GM18951 (cell line): ENCODE results near the gene APPBP2.
"Not testable (repeated sequence)": the region's sequence is repeated elsewhere in the genome, so short reads cannot be mapped to it uniquely, and the experiment has no call there.

ENCODE experiments used
- POLR2A ChIP-seq: IDR thresholded peaks from 4 replicates; pipeline ENCODE4 v1.6.1; 2011; ENCODE audit warnings: mild to moderate bottlenecking; ENCODE audit not compliant: insufficient read length, insufficient read depth; ENCODE audit errors: extremely low read depth
- in situ Hi-C: fragments of 300-500 bp; cut with MboI; formaldehyde crosslinking; loops from one replicate; pipeline ENCODE4 v1.12.0; 2022; ENCODE audit warnings: low sequenced_read_pairs, mixed read lengths, inconsistent platforms; ENCODE audit not compliant: unreplicated experiment

The APPBP2 gene

DNA sequence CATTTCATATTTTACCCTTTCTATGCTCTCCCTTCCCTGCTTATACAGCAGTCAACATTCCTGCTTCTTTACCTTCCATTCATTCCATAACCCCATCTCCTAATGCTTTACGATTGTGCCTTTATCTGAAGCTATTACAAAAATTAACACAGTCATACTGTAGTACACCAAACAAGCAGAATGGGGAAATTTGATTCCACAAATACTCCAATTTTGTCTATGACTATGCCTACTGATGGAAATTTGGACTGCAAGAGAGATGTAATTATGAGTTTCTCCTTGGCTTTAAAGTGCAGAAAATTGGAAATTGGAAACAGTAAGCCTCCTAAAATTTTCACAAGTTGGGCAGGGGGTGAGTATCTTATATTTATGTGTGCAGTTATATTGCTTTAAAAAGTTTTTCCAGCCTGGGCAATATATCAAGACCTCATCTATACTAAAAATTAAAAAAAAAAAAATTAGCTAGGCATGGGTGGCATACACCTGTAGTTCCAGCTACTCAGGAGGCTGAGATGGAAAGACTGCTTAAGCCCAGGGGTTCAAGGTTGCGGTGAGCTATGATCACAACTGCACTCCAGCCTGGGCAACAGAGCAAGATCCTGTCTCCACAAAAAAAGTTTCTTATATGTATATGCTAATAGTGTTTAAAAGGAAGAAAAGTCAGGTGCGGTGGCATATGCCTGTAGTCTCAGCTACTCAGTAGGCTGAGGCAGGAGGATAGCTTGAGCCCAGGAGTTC is 3.0 kb downstream of the APPBP2 start:
- TF ChIP-seq POLR2A, result no peak
- in situ Hi-C loops, result no loop called here

DNA sequence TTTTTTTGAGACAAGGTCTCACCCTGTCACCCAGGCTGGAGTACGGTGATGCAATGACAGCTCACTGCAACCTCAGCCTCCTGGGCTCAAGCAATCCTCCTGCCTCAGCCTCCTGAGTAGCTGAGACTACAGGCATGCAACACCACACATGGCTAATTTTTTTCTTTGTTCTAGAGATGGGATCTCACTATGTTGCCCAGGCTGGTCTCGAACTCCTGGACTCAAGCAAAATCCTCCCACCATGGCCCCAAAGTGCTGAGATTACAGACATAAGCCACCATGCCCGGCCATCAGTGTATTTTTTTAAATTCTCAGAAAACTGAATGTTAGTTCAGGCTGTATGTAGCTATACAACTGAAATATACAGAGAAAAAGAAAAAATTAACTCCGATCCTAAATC is 6.2 kb downstream of the APPBP2 start:
- TF ChIP-seq POLR2A, result no peak
- in situ Hi-C loops, result no loop called here

DNA sequence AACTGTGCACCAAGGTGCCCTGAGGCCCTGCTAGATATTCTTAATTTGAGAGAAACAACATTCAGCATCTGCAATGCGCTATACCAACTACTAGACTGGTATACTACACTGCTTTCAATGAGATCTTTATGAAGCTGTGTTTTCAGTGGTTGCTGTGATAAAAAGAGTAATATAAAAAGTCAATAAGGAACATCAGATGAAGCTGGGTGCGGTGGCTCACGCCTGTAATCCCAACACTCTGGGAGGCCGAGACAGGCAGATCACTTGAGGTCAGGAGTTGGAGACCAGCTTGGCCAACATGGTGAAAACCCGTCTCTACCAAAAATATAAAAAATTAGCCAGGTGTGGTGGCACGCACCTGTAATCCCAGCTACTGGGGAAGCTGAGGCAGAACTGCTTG is 10.4 kb downstream of the APPBP2 start:
- in situ Hi-C loops, result not testable (repeated sequence)

DNA sequence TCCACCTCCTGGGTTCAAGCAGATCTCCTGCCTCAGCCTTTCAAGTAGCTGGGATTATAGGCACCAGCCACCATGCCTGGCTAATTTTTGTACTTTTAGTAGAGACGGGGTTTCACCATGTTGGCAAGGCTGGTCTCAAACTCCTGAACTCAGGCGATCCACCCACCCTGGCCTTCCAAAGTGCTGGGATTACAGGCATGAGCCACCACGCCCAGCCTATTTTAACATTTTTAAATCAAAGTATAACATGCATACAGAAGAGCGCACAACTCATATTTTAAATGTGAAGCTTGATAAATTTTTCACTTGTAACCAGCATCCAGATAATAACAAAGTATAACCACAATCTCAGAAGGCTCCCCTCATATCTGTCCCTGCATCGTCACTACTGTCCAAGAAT is 10.8 kb downstream of the APPBP2 start:
- in situ Hi-C loops, result not testable (repeated sequence)

DNA sequence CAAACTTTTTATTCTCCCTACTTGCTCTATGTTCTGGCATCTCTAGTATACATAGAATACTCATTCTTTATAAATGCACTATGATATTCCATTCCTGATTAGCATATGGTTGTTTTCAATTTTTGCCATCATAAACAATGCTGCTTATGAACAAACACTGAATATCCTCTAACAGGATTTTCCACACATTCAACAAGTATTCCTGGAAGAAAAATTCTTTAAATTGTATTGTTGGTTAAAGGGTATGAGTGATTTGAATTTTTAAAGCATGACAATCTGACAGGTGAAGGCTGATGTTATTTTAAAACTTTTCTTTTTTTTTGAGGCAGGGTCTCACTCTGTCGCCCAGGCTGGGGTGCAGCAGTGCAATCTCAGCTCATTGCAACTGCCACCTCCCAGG is 11.5 kb downstream of the APPBP2 start:
- no peak for TF ChIP-seq POLR2A
- in situ Hi-C loops, result no loop called here

DNA sequence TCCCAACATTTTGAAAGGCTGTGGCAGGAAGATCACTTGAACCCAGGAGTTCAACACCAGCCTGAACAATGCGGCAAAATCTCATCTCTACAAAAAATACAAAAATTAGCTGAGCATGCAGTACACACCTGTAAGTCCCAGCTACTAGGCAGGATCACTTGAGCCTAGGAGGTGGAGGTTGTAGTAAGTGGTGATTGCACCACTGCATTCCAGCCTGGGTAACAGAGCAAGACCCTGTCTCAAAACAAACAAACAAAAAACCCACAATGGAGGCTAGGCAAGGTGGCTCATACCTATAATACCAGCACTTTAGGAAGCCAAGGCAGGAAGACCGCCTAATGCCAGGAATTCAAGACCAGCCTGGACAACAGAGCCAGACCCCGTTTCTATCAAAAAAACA is 12.0 kb downstream of the APPBP2 start:
- in situ Hi-C loops, result no loop called here
- TF ChIP-seq POLR2A, result no peak

DNA sequence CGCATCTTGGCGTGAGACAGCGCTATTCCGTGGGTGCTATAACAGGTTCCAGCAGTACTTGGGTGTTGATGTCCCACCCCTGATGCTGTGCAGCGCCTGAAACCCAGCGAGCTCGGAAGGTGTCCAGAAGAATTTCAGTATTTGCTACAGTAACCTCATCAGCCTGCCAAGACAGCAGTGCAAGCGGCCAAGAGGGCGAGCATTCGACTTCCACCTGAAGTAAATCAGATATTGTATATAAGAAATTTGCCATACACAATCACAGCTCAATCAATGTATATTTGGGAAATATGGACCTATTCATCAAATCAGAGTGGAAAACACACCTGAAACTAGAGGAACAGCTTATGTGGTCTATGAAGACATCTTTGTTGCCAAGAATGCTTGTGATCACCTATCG is 13.0 kb downstream of the APPBP2 start:
- TF ChIP-seq POLR2A, result no peak
- in situ Hi-C loops, result no loop called here

DNA sequence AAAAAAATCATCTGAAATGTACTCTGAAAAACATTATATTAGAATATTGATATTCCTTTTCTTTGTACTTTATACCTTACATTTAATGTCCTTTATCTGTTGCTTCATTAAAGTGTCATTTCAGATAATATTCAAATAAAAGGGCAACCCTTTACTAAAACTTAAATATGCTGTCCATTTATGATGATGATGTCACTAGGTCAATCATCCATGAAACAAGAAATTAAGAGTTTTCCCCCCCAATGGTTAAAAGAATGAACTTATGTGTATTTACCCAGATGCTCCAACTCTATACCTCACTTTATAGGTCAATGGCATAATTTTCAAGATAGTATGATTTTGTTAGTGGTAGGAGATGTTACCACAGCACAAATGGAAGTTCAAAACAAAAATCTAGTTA is 15.3 kb downstream of the APPBP2 start:
- in situ Hi-C loops, result no loop called here
- no peak for TF ChIP-seq POLR2A

DNA sequence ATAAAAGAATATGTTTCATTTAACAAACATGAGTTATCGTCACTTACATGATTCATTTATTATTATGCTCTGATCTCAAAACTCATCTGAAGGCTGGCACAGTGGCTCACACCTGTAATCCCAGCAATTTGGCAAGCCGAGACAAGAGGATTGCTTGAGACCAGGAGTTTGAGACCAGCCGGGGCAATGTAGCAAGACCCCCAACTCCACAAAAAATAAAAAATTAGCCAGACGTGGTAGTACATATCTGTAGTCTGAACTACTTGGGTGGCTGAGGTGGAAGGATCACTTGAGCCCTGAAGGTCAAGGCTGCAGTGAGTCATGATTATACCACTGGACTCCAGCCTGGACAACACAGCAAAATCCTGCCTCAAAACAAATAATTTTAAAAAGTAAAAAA is 16.0 kb downstream of the APPBP2 start:
- TF ChIP-seq POLR2A, result no peak
- in situ Hi-C loops, result no loop called here

DNA sequence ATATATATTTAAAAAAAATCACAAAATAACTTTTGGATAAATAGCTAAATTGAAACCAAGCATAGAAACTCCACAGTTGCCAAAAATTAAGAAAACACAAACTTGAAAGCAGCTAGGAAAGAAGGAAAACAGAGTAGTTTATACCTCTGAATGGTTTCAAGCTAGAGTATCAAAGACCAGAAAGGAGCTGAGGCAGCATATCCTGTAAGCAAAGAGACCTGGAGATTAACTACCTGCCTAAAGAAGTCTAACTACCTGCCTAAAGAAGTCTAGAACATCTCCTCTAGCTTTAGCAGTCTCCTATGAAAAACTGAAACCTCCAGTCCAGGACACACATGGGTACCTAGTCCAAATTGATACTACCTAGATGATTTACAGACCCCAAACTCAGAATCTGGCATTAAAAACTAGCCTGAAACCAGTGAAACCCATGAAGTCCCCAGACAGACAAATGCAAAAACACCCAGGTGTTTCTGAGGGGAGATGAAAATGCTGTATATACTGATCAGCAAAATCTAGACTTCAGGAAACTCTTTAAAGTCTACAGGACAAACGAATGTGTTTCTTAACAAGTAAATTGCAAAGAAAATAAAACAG is 17.6 kb downstream of the APPBP2 start:
- no peak for TF ChIP-seq POLR2A
- in situ Hi-C loops, result no loop called here

DNA sequence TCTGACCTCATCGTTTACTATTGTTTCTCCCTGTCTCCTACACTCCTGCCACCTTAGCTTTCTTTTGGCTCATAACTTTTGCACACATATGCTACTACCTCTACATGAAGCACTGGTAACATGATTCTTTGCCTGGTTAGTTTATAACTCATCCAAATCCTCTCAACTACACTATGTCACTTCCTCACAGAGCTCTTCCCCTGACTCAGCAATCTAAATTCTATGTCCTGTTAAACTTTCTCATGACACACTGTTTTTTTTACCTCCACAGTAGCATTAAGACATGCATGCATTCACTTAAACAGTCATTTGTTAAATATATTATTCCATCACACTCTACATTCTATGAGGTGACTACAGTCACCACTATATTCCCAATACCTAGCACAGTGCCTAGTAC is 19.7 kb downstream of the APPBP2 start:
- TF ChIP-seq POLR2A, result no peak
- in situ Hi-C loops, result no loop called here

DNA sequence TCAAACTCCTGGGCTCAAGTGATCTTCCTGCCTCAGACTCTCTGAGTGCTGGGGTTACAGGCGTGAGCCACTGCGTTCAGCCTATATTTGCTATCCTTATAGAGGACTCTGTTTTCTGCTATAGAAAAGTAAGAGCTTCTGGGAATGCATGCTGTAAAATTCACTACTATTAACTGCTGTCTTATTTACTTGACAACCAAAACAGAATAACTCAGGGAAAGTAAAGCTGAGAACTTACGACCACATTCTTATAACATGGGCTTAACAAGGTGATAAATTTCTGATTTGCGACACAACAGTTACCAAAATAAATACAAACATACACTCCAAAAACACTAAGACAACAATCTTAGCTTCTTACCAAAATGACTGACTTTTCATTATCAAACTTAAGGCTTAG is 23.9 kb downstream of the APPBP2 start:
- in situ Hi-C loops, result no loop called here
- TF ChIP-seq POLR2A, result no peak

DNA sequence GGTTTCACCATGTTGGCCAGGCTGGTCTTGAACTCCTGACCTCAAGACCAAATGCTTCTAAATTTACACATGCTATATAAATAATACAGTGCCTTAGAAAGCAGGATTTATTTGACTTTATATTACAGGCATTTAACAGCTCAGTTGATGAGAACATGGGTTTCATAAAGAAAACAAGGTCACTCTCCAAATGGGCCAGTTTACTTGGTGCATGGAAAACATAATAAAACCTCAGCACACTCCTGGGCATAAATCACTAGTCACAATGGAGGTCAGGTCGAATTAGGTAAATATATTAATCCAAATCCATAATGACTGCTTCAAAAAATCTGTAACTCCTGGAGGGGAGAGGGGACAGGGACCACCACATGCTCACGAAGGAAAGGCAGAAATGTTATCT is 24.5 kb downstream of the APPBP2 start:
- in situ Hi-C loops, result no loop called here
- TF ChIP-seq POLR2A, result no peak

DNA sequence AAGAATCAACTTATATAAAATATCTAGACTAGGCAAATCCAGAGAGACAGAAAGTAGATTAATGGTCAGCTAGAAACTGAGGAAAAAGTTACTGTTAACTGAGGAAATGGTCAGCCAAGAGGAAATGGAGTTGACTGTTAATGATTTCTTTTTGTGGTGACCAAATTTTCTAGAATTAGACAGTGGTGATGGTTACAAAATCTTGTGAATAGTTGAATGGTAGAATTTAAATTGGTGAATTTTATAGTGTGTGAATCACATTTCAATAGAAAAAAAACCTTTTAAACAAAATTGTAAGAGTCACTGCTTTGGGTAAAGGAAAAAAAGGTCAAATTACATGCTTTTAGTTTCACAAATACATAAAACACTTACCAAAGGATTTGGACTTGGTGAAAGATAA is 30.0 kb downstream of the APPBP2 start:
- no peak for TF ChIP-seq POLR2A
- in situ Hi-C loops, result no loop called here

DNA sequence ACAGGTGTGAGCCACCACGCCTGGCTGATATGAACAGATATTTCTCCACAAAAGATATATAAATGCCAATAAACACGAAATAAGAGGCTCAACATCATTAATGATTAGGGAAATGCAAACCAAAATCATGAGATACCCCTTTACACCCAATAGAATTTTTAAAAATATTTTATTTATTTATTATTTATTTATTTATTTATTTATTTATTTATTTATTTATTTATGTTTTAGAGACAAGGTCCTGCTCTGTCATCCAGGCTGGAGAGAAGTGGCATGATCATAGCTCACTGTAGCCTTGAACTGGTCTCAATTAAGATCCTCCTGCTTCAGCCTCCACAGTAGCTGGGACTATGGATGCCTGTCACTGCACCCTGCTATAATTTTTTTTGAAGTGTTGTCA is 30.8 kb downstream of the APPBP2 start:
- in situ Hi-C loops, result no loop called here
- TF ChIP-seq POLR2A, result no peak

DNA sequence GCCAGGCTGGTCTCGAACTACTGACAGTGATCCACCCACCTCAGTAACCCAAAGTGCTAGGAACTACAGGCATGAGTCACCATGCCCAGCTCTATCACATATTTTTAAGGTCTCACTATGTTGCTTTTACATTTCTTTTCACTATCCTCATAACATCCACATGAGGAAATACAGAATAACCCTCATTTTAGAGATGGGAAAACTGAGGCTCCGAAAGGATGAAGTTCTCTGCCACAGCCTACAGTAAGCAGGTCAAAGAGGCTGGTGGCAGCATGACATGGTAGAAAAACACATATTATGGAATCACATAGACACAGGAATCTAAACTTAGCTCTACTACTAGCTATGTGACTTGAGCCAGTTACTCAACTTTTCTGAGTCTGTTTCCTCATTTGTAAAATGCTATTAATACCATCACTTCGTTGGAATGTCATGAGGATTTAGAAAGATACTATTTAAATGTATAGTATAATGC is 32.2 kb downstream of the APPBP2 start:
- in situ Hi-C loops, result no loop called here

More for the DNA sequence above, 32.2 kb downstream of the APPBP2 start:
- no peak for TF ChIP-seq POLR2A
